ENCODE results near the gene DIABLO.

- TF ChIP-seq CTCF (conservative IDR thresholded peaks at IDR 0.05 in 1 of 2, IDR thresholded peaks at IDR 0.05 in 1 of 2; ENCODE audit: low read depth in 1 of 2, low read length in 2 of 2) (no peak), EZH2 (IDR thresholded peaks at IDR 0.05; ENCODE audit: low read length, missing control alignments) (no peak)
Measured at GRCh38 chr12:122158700-122159285, 67.1 kb downstream of the DIABLO start.

All from fibroblast of lung (primary cell).